Embryonic facial prominence (tissue), 1 donor: ENCODE results near the gene OR1A1.
"Not testable (repeated sequence)": the region's sequence is repeated elsewhere in the genome, so short reads cannot be mapped to it uniquely, and the experiment has no call there.

Experiments used
- DNase-seq: peaks from one replicate; pipeline ENCODE4 v3.0.0-alpha.2; 2016; ENCODE audit errors: extremely low spot score

OR1A1 gene

GRCh38 chr17:3207367-3207766, at the start of gene OR1A1:
OR1A1 (plus strand) TSS chr17:3207667; CDS start chr17:3215621, 7,954 bp downstream.
- DNase-seq: no peak

GRCh38 chr17:3167574-3167973, 39.9 kb upstream of the OR1A1 start:
- DNase-seq: no peak

- no peak for DNase-seq
Observed at GRCh38 chr17:3189961-3190360, 17.5 kb upstream of the OR1A1 start.

- no peak for DNase-seq
Observed at GRCh38 chr17:3197219-3197618, 10.2 kb upstream of the OR1A1 start, which contains the start of gene OR1A2. OR1A2 (plus strand) TSS chr17:3197519; CDS start chr17:3197519, 0 bp downstream.

- DNase-seq: no peak
Observed at GRCh38 chr17:3208484-3208883, 1.0 kb downstream of the OR1A1 start.

GRCh38 chr17:3213001-3213400, 5.5 kb downstream of the OR1A1 start:
- no peak for DNase-seq

GRCh38 chr17:3213587-3213986, 6.1 kb downstream of the OR1A1 start:
- DNase-seq: no peak

GRCh38 chr17:3219978-3220377, 12.5 kb downstream of the OR1A1 start:
- not testable (repeated sequence) for DNase-seq

- no peak for DNase-seq
Observed at GRCh38 chr17:3221850-3222249, 14.4 kb downstream of the OR1A1 start.

- DNase-seq: no peak
Observed at GRCh38 chr17:3222505-3222904, 15.0 kb downstream of the OR1A1 start.

GRCh38 chr17:3224721-3225352, 17.4 kb downstream of the OR1A1 start:
- DNase-seq: not testable (repeated sequence)

- DNase-seq: not testable (repeated sequence)
Observed at GRCh38 chr17:3232300-3232699, 24.8 kb downstream of the OR1A1 start.

- not testable (repeated sequence) for DNase-seq
Observed at GRCh38 chr17:3238685-3239084, 31.2 kb downstream of the OR1A1 start.

- DNase-seq: not testable (repeated sequence)
Observed at GRCh38 chr17:3241044-3241443, 33.6 kb downstream of the OR1A1 start.

- DNase-seq: not testable (repeated sequence)
Observed at GRCh38 chr17:3244841-3245240, 37.4 kb downstream of the OR1A1 start.

GRCh38 chr17:3249013-3249412, 41.5 kb downstream of the OR1A1 start:
- DNase-seq: not testable (repeated sequence)

GRCh38 chr17:3256575-3256974, 49.1 kb downstream of the OR1A1 start:
- DNase-seq: no peak

GRCh38 chr17:3260163-3260562, 52.7 kb downstream of the OR1A1 start:
- DNase-seq: no peak

GRCh38 chr17:3260600-3260999, 53.1 kb downstream of the OR1A1 start:
- DNase-seq: no peak
